ENCODE measurements around the gene MIOX. TPM values are rescaled to one million over a fixed set of nuclear protein-coding genes. Genes with fewer than 3 reads are reported as not detected.

MIOX gene
- total RNA-seq, 1 experiment from 2014 or later: 1.4 TPM

- DNase-seq: no peak
These were observed 39.7 kb upstream of the MIOX start for GRCh38 chr22:50446708-50447575.

More at GRCh38 chr22:50446708-50447575, 39.7 kb upstream of the MIOX start:
- Histone ChIP-seq H4K20me1 (ENCODE audit: control insufficient read depth, insufficient read depth, insufficient read length) (no peaks in the 10 kb centered on the region), H3T11ph (ENCODE audit: low read length) (no peak overlapping the region), H4K8ac (replicated peaks; ENCODE audit: insufficient read length, low read depth, low read length) (no peak overlapping the region), H3K23me2 (ENCODE audit: insufficient read length, low read depth, low read length, poor library complexity, severe bottlenecking) (no peaks in the 10 kb centered on the region), H2BK20ac (ENCODE audit: low read depth, low read length, poor library complexity, severe bottlenecking) (no peak overlapping the region), H3K27me3 (ENCODE audit: insufficient read depth, low read length) (no peaks in the 10 kb centered on the region), H3K79me1 (ENCODE audit: insufficient read depth, low read depth, low read length, poor library complexity, severe bottlenecking) (no peaks in the 10 kb centered on the region), H2BK120ac (ENCODE audit: low read depth, low read length, poor library complexity, severe bottlenecking) (no peak overlapping the region), H2BK15ac (ENCODE audit: low read depth, low read length) (no peak overlapping the region), H2AFZ (ENCODE audit: low read length) (no peak overlapping the region), H2AK5ac (ENCODE audit: insufficient read length, low read length) (no peak overlapping the region), H3K4ac (ENCODE audit: low read depth, low read length) (no peak overlapping the region), H3K56ac (ENCODE audit: insufficient read length, low read depth, low read length) (no peak overlapping the region), H4K5ac (ENCODE audit: insufficient read length, low read depth, low read length) (no peak overlapping the region), H3K18ac (ENCODE audit: insufficient read length, low read depth, low read length) (no peak overlapping the region), H3K4me1 (ENCODE audit: insufficient read depth, low read length) (no peaks in the 10 kb centered on the region), H3K14ac (ENCODE audit: insufficient read depth, low read length) (no peak overlapping the region), H2BK5ac (ENCODE audit: insufficient read length, low read length) (no peak overlapping the region), H3K9ac (ENCODE audit: extremely low read depth, insufficient read length, low read length) (no peak overlapping the region), H3K9me3 (ENCODE audit: control insufficient read depth, low read depth, low read length) (no peaks in the 10 kb centered on the region), H3K27ac (ENCODE audit: insufficient read length, low read depth, low read length) (no peak overlapping the region), H3K23ac (ENCODE audit: insufficient read length, low read depth, low read length) (no peak overlapping the region), H3K79me2 (ENCODE audit: insufficient read depth, low read length) (no peaks in the 10 kb centered on the region), H3K4me2 (ENCODE audit: insufficient read depth, insufficient read length, low read length) (no peak overlapping the region), H4K91ac (ENCODE audit: insufficient read length, low read depth, low read length) (no peak overlapping the region), H2BK12ac (ENCODE audit: insufficient read length, low read depth, low read length) (no peak overlapping the region)
- TF ChIP-seq CTCF (conservative IDR thresholded peaks at IDR 0.05): no peak; the same call in 2 of the 3 replicates
- peaks cover 3 to 11% of the 10 kb centered on the region in 2 experiments; a peak in 3 of 4 replicates for H3K4me1 Mint-ChIP-seq
- no peaks in the 10 kb centered on the region for H3K27me3 Mint-ChIP-seq (ENCODE audit: low read depth)
- H3K9me3 Mint-ChIP-seq: no peaks in the 10 kb centered on the region
- no CpG with 5 or more reads among the region's 54 CpGs for WGBS (ENCODE audit: extremely low coverage, insufficient read length, low lambda C conversion rate)
- peaks cover 9 to 64% (median 47%) of the 10 kb centered on the region in 3 experiments; a peak in 6 of 7 replicates for H3K36me3 Mint-ChIP-seq (ENCODE audit: insufficient read depth in 1 of 3, low read depth in 3 of 3)
- H3K27ac Mint-ChIP-seq: peak overlapping the region in 1 of 3 experiments; percentile 40; a peak in 2 of 7 replicates
- H3K4me3 Mint-ChIP-seq: no peak overlapping the region; a peak in 1 of 5 replicates

Data from H9 (cell line).